Measurements from ENCODE around the gene TLL1. TPM values are rescaled to one million over a fixed set of nuclear protein-coding genes. Genes with fewer than 3 reads are reported as not detected.

Gene TLL1
- polyA plus RNA-seq (ENCODE audit: insufficient read length in 3 of 3), result 1 to 10 TPM; 2.0 to 2.4 (median 2.1) TPM

DNA sequence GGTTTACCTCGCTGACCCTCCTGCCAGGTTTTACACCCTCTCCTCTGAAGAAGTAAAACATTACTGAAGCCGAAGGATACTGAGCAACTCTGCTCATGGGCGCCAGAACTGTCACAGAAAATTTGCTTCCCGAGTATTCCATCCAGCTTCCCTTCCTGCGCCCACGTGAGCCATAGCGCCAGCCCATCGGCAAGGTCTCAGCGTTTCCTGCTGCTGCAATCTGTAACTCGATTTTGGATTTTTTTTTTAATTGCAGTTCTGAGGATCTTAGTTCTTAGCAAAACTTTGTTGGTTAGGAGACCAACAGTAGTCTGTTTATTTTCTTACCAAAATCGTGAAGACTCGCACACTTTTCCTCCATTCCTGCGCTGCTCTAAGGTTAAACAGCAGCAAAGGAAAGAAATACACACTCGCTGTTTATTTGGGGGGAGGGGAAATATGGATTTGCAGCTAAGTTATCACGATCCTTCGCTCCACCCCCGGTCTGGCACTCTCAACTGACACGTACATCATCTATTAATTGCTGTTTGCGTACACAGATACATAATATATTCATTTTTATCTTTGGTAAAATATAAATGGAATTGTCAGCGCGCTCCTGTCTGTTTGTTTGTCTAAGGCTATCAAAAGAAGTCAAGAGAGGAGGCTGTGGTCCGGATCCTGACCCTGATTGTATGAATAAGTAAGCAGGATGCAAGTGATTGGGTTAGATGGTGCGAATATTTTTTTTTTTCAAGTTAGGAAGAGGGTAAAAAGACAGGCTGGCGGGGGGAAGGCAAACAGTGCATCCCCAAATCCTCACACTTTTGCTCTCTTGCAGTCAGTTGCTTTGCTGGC, at the start of gene TLL1:
TSS of gene TLL1 (plus strand) at position 777 of the 837 bp plus-strand sequence. CDS start 668 bp downstream, outside the sequence.
- DNase-seq (ENCODE audit: low read depth in 3 of 3, low spot score in 2 of 3), result peak in 1 of 3 donors; percentile 16

DNA sequence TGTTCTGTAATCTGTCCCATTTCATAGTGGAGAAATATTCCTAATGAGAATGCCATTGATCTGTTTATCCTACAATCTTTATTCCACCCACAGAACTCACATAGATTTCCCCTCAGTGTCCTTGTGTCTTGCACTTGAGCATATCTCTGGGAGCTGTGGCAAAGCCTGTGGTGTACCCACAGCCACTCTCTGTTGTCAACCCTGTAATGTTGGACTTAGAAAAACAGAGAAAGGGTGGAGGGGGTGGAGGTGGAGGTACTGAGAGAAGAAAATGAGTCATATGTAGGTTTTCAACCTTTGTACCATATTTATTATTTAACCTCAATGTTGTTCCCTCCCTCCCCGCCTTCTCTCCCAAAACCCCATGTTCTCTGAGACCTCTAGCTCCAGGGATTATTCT, 46.9 kb upstream of the TLL1 start:
- DNase-seq (ENCODE audit: low read depth in 3 of 3, low spot score in 2 of 3), result no peak

DNA sequence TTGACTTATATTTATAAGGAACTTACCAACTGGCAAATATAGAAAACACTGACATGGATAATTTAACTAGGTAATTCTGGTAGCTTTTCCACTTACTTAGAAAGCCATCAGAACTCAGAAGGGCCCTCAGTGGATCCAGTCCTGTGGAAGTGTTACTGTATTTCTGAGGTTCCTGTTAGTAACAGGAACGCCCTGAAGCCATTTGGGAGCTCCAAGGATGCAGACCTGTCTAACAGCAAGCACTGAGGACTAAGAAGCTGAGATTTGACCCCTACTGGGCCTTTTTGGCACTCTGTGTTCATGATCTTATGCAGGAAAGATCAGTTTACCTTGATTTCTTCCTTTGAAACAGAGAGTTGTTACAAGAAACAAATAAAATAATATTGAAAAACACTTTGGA, 46.0 kb upstream of the TLL1 start:
- DNase-seq (ENCODE audit: low read depth in 3 of 3, low spot score in 2 of 3), result no peak

DNA sequence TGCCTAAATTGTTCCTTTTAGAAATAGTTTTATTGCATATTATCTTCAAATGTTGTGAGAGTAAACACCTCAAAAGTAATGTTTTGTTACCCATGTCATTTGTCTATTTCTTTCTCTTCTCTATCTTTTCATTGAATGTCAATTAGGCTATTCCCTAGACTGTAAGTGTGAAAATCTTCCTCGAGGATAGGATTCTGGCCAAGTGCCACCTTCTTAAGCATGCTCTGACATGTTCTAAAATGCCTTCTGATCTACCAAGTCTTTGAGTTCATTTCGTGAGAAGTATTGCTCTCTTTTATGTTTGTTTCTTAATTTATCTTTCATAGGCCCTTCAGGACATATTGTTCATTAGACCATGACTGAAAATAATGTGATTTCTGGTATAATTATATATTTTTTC, 44.1 kb upstream of the TLL1 start:
- no peak for DNase-seq (ENCODE audit: low read depth in 3 of 3, low spot score in 2 of 3)

DNA sequence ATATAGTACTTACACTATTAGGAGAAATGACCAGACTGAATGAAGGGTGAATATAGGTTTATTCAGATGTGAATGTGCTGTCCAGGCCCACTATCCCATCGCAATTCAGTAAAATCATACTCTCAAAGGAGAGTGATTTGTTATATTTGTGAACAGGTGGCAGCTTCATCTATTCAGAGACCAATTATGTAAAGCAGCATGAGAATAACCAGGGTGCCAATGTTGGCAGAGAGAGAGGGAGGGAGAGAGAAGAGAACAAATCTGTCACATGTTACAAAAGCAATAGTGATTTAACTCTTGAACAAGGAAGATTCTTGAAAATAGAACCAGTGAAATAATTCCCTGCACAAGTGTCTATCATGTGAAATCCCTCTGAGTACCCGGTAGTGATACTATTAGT, 38.9 kb upstream of the TLL1 start:
- no peak for DNase-seq (ENCODE audit: low read depth in 3 of 3, low spot score in 2 of 3)

DNA sequence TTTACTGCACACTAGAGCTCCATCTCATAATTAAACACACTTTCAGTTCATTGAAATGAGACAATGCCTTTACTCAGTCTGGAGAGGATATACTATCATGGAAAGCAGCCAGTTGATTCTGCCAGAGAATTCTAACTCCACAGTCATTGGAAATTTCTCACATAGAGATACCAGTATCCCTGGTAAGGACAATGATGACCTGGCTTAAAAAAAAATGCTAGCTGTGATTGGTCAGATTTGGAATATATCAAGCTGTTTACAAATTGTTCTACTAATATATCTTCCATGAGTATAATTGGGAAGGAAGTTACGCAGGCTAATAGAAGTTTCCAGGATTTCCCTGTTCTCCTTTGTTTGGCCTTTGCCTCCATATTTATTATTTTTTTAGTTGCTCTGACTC, 34.5 kb upstream of the TLL1 start:
- DNase-seq (ENCODE audit: low read depth in 3 of 3, low spot score in 2 of 3), result no peak

DNA sequence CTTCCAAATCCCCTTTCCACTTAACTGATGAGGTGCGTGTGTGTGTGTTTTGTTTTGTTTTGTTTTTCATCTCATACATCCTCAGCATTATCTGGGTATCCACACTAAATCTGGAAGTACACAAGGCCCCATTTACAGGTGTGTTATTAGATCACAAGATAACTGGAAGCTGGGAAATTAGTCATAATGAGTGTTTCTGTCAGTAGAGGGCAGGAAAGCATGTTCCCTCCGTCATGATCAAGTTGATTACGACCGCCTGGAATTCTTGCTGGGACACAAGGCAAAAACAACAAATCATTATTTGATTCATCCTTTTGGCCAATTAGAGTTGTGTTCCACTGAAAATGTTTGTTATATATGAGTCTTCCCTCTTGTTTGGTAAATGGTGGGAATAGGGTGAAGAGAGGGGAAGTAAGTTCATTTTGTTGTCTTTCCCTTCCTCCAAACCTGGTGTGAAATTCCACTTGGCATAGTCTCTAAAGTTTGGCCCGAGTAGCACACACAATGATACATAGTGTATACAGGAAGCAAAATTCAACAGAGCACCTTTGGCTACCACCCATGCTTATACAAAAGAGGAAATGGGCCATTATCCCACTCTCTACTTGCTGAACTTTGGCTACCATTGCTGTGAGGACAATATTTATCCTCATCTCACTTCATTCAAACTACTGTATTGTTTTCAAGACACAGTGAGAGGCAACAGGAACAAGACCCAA, 33.3 kb upstream of the TLL1 start:
- DNase-seq (ENCODE audit: low read depth in 3 of 3, low spot score in 2 of 3), result no peak

DNA sequence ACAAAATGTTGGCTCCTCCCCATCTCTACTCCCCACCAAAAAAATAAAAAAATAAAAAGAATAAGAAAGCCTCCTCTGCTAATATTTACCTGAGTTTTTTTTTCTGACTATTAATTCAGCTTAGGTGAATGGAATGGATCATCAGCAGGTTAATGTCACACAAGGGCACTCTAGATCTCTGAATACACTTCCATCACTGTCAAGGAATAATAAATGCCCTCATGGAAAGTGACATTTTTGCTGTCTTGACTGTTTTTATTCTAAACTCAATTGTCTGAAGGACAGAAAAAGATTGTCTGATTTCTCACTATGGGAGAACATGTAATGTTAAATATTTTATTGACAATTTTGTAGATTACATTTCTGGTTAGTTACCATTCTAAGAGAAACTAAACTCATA, 30.4 kb upstream of the TLL1 start:
- DNase-seq (ENCODE audit: low read depth in 3 of 3, low spot score in 2 of 3), result no peak

DNA sequence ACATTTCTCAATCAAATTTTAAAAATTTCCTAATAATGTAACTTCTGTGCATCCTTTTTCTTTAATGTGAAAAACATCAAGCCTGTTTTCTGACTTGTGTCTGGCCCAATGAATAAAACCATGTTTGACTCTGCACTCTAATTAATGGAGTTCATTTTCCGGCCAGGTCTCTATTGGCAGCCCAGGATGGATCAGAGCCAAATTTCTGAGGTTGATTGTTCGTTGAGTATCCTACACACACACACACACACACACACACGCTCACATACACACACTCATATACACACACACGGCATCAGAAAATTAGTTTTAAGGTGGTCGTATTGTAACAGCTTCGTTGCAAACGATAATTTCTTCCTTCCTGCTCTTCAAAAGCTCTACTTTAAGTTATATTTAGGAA, 28.9 kb upstream of the TLL1 start:
- no peak for DNase-seq (ENCODE audit: low read depth in 3 of 3, low spot score in 2 of 3)

DNA sequence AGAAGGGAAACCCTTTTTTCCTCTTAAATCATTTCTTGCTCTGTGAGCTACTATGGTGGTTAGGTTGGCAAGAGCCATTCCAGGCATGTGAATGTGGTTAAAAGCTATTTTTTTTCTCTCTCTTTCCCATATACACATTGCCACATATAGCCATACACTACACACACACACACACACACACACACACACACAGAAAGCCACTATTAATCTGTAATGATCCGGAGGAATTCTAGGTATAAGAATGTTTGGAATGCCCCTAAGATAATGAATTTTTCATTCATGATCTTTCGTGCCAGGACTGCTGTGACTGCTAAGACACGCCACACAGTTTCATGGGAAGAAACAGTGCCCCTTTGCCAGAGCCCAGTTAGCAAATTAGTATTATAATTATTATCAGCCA, 21.8 kb upstream of the TLL1 start:
- DNase-seq (ENCODE audit: low read depth in 3 of 3, low spot score in 2 of 3), result no peak

DNA sequence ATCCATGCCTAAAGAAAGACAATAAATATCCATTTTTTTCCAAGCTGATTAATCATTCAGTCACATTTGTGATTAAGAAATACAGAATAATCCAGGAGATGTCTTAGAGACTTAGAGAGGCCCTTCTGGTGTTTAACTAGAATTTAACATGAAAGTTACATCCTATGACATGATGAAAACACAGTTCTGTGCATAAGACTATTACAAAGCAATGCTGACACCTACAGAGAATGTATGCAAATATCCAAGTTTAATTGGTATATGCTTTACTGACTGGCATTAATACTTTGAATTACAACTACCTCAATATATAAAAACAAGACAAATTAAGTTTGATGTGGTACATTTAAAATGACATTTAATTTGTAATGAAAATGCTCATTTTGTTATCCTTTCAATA, 17.8 kb upstream of the TLL1 start:
- no peak for DNase-seq (ENCODE audit: low read depth in 3 of 3, low spot score in 2 of 3)

DNA sequence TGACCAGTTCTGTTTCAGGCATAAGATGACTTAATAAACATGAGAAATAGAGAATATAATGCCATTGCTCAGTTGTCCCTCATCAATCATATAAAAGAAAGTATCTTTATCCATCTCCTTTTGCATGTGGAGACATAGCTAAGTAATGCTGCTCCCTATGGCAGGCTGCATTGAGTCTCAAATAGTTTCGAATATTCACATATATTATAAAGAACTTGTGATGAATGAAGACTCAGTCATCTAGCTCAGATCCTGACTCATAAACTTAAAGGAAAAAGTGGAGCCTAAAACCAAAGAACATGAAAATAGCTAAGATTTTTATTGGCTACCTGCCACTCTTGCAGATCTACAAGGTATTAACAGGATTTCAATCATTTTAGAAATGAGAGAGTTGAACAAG, 11.7 kb upstream of the TLL1 start:
- DNase-seq (ENCODE audit: low read depth in 3 of 3, low spot score in 2 of 3), result no peak

DNA sequence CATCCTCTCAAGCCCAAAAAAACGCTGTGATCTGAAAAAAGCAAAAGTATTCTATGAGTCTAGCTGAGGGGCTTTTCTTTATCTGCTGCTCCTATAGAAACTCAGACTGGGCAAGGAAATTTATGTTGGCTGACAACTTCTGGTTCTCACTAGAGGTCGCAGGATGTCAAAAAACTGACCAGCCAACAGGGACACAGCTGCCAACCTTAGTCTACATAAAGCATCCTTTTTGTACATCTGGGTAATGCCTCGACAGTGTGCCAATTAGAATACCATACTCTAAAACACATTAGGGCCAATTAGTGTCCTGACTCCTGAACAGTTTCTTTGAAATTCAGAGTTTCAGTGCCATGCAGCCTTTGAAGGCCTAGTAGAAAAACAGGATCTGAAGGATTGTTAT, 8.8 kb upstream of the TLL1 start:
- DNase-seq (ENCODE audit: low read depth in 3 of 3, low spot score in 2 of 3), result no peak

DNA sequence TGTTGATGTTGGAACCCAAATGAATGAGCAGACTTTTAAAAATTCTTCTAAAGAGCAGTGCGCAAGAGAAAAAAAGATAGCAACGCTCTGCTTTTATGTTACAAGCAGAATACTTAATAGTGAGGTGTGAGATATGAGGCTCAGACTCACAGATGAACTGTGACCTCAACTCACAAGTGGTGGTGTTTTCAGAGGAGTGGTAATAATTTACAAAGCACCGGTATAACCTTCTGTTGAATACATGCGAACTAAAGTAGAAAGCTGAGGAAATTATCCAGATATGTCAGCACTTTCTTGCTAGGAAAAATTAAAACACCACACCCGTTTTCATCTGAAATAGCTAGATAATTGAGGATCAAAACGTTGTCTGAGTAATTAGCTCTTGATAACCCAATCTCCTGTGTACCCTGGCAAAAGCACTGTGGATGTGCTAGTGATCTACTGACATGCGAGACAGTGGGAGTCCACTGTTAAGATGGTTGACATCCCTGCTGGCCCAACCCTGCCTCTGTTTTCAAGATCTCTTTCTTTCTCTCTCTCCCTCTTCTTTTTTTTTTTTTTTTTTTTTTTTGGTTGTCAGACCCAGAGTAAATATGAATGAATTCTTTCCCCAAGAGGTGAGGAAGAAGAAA, 6.9 kb upstream of the TLL1 start:
- DNase-seq (ENCODE audit: low read depth in 3 of 3, low spot score in 2 of 3), result no peak

DNA sequence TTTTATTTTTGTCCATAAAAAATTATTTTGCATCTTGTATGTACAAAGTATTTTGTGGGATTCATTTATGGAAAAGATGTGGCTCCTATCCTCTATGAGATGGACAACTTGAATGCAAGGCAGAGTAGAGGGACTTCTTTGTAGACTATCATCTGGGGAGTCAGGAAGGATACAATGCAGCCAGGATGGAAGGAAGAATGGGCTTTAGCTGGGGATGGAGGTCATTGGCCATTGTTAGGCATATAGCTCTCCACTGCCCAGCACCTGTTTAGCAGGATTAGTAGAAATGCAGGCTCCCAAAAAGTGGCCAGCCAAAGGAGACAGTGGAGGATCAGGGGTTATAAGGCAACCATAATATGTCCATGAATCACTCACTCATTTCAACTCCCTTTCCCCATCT, 5.1 kb upstream of the TLL1 start:
- DNase-seq (ENCODE audit: low read depth in 3 of 3, low spot score in 2 of 3), result no peak

DNA sequence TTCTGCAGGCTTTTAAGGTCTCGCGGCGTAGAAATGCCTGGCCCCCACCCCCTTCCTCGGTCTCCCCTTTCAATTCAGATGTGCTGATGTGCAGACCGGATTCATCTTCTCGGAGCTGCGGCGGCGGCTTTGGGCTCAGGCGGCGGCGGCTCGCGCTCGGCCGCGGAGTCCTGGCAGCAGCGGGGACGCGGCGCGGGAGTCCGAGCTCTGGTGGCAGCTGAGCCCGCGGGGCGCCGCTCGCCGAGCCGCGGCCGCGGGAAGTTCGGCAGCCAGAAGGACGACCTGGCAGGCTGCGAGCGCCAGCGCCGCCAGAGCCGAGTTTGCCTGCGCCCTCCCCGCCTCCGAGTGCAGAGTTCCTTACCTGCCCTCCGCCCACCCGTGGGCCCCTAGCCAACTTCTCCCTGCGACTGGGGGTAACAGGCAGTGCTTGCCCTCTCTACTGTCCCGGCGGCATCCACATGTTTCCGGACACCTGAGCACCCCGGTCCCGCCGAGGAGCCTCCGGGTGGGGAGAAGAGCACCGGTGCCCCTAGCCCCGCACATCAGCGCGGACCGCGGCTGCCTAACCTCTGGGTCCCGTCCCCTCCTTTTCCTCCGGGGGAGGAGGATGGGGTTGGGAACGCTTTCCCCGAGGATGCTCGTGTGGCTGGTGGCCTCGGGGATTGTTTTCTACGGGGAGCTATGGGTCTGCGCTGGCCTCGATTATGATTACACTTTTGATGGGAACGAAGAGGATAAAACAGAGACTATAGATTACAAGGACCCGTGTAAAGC, 448 bp downstream of the TLL1 start:
- peak in 1 of 3 donors; percentile 27 for DNase-seq (ENCODE audit: low read depth in 3 of 3, low spot score in 2 of 3)

DNA sequence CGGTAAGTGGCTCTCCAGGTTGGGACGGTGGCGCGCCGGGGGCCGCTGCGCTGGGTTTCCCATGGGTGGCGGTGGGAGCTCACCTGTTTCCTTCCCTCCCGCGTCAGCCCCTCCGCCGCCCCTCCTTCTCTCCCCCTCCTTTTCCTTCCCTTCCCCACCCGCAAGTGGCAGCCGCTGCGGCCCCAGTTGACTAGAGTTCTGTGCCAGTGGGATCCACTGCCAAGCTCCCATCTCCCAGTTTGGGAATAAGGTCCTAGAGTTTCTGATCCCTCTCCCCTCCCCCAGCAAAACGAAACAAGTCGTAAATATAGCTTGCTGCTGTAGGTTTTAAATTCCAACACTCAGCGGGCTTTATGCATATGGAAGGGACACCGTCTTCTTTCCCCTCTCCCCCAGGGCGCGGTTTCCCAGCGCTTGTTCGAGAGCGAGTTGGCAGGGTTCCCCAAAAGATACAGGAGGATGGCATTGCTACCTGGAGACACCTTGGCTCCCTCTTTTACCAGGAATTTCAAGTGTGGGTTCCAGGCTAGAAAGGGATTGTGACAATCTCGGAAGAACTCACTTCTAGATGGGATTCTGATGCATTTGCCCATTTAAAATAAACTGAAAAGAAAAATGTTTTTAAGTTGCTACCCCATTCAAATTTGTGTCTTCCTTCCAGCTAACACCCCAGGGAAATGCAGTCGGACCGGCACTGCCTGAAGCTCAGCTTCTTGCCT, 1.2 kb downstream of the TLL1 start:
- peak in 1 of 3 donors; percentile 21 for DNase-seq (ENCODE audit: low read depth in 3 of 3, low spot score in 2 of 3)

DNA sequence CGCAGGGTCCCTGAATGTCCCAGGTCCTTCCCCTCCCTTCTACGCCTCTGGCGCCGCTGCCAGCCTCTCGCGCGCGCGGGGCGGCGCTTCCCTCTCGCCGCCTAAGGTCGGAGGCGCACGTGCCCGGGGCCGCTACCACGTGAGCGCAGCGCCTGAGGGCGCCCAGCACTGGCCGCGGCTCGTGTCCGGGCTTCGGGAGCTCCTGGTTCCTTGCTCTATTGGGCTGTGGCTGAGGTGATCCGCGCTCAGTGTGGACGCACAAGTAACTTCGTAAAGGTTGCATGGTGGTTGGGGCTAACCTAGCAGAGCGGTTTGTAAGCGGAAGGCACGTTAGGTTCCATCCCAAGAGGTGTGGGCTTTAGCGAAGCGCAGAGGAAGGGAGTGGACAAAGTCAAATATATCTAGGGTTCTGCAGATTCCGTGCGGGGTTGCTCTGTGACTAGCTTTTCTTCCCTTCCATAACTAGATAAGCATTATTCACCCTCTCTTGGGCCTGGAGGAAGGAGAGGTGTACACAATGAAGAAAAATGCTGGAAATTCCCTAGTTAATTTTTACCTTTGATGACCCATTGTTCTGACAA, 1.8 kb downstream of the TLL1 start:
- peak in 1 of 3 donors; percentile 27 for DNase-seq (ENCODE audit: low read depth in 3 of 3, low spot score in 2 of 3)

DNA sequence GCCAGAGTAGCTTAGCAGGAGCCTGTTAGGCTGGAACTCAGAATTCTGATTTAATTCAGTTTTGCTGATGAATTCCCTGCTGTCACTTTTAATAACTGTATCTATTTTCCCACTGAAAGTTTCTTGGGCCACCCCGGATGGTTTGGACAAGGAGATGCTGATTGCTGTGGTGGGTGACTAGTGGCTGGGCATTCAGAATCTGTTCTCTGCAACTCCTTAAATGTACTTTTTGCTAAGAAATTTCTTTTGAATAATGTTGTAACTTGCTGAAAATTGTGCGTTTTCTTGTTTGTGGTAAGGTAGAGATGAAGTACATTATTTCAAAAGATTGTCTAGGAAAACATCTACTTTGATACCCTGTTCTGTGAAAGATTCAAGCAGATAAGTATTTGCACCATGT, 2.4 kb downstream of the TLL1 start:
- DNase-seq (ENCODE audit: low read depth in 3 of 3, low spot score in 2 of 3), result no peak

DNA sequence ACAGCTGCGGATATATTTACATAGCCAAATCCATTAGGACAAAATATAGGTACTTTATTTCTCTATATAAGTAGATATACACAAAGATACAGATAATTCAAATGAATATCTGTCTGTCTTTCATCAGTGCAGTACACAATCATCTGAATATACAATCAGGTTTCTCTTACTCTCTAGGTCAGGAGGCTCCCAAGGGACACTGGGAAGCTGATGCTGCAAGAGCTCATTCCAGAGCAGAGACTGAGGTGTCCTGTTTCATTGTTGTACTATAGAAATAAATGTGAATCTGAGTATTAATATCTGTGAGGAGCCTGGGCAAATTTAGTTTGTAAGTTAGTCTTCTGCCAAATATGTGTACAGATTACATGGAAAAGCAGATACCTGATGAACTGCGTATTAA, 4.2 kb downstream of the TLL1 start:
- DNase-seq (ENCODE audit: low read depth in 3 of 3, low spot score in 2 of 3), result no peak

All from right renal cortex interstitium (tissue), 3 donors.